Spleen (tissue), 7 donors: Measurements from ENCODE around the gene MICAL3.

Source experiments
- CTCF ChIP-seq, 11 experiments: fragments of 200-600 bp in 7 of 11; fragments of 450-650 bp in 4 of 11; sonication (generic) in 4 of 11; IDR thresholded peaks in 8 of 11; conservative IDR thresholded peaks in 3 of 11; 1 replicate in 7 of 11; 2 replicates in 4 of 11; pipeline versions ENCODE4 v1.4.0 to v1.8.0; 2016 to 2021; ENCODE audit warnings: antibody characterized with exemption in 11 of 11, inconsistent platforms in 4 of 11, mild to moderate bottlenecking in 1 of 11
- POLR2A ChIP-seq, 3 donors: fragments of 450-650 bp; IDR thresholded peaks; one replicate each; pipeline ENCODE4 v1.5.1; 2017; ENCODE audit warnings: antibody characterized with exemption in 3 of 3, mild to moderate bottlenecking in 1 of 3
- donor health status: DM: no; HTN: no; CAD: no; lungs with moderate emphysema.
- donor health status: DM: no; HTN: no; CAD: no.
- donor health status: DM: no; HTN: no; CAD: no.

GRCh38 chr22:18044548-18045271 is 20.3 kb upstream of the MICAL3 start:
- TF ChIP-seq CTCF (IDR thresholded peaks at IDR 0.05 in 8 of 11, conservative IDR thresholded peaks at IDR 0.05 in 3 of 11) = no peak
- TF ChIP-seq POLR2A (IDR thresholded peaks at IDR 0.05) = no peak
